IMR-90 (cell line): ENCODE measurements around the gene FANCL. TPM values are rescaled to one million over a fixed set of nuclear protein-coding genes. Genes with fewer than 3 reads are reported as not detected.

ENCODE experiments used
- ATAC-seq: fragments of 200-7000 bp; cut with Tn5 transposase; 2 replicates; pipeline ENCODE4 v1.9.1; 2020; ENCODE audit warnings: low read depth, mild to moderate bottlenecking, moderate library complexity
- Bru-seq: library from RNA; stranded (reverse); fragments of 400-500 nt; gene quantifications from one replicate; lab custom pipeline; 2021; lab: Mats Ljungman, UMichigan
- BruChase-seq, 2 experiments: library from RNA; stranded (reverse); fragments of 400-500 nt; gene quantifications; one replicate each; lab custom pipeline; 2021; lab: Mats Ljungman, UMichigan
- BruUV-seq: library from RNA; stranded (reverse); fragments of 400-500 nt; replicated peaks from 2 replicates; lab custom pipeline; 2021; lab: Mats Ljungman, UMichigan
- CTCF ChIA-PET: fragments of 300-600 bp; formaldehyde crosslinking; extraction: SDS; loops from one replicate; lab custom pipeline; 2021; ENCODE audit warnings: antibody characterized with exemption; lab: Yijun Ruan, JAX
- POLR2A ChIA-PET: fragments of 300-600 bp; sonication (Branson Sonifier 250); formaldehyde crosslinking; loops from one replicate; lab custom pipeline; 2022; ENCODE audit warnings: antibody characterized with exemption; ENCODE audit not compliant: unreplicated experiment; lab: Charles Lee
- DNase-seq: peaks from one replicate; pipeline ENCODE4 v3.0.0; 2013
- H2AFZ ChIP-seq: replicated peaks from 2 replicates; pipeline ENCODE3; 2013; ENCODE audit warnings: low read length, mild to moderate bottlenecking; ENCODE audit not compliant: poor library complexity
- H2AK5ac ChIP-seq: 2 replicates; pipeline ENCODE4 v1.6.1; 2013; ENCODE audit warnings: low read depth, low read length, inconsistent platforms
- H2AK9ac ChIP-seq: replicated peaks from 2 replicates; pipeline ENCODE3; 2013; ENCODE audit warnings: mild to moderate bottlenecking, low read depth, low read length, moderate library complexity; ENCODE audit not compliant: poor library complexity
- H2BK120ac ChIP-seq: 2 replicates; pipeline ENCODE4 v1.6.1; 2013; ENCODE audit warnings: low read depth, low read length, inconsistent platforms
- H2BK15ac ChIP-seq: 3 replicates; pipeline ENCODE4 v1.6.1; 2013; ENCODE audit warnings: low read depth, low read length, inconsistent platforms
- H2BK20ac ChIP-seq: 2 replicates; pipeline ENCODE4 v1.6.1; 2013; ENCODE audit warnings: low read depth, mild to moderate bottlenecking, inconsistent platforms, low read length, moderate library complexity
- H2BK5ac ChIP-seq: 2 replicates; pipeline ENCODE4 v1.6.1; 2013; ENCODE audit warnings: mild to moderate bottlenecking, low read depth, low read length, inconsistent platforms; ENCODE audit not compliant: poor library complexity, severe bottlenecking
- H3K14ac ChIP-seq: replicated peaks from 2 replicates; pipeline ENCODE4 v1.6.1; 2013; ENCODE audit warnings: low read depth, low read length, inconsistent platforms
- H3K18ac ChIP-seq: 2 replicates; pipeline ENCODE4 v1.6.1; 2013; ENCODE audit warnings: low read depth, low read length, control low read depth
- H3K23ac ChIP-seq: 2 replicates; pipeline ENCODE4 v1.6.1; 2013; ENCODE audit warnings: low read depth, low read length, inconsistent platforms
- H3K27ac ChIP-seq: 2 replicates; pipeline ENCODE4 v1.5.1; 2013; ENCODE audit warnings: mild to moderate bottlenecking, control low read depth, low read length; ENCODE audit not compliant: insufficient read depth
- H3K27me3 ChIP-seq: 2 replicates; pipeline ENCODE4 v1.6.1; 2013; ENCODE audit warnings: low read length; ENCODE audit not compliant: control insufficient read depth, insufficient read depth
- H3K36me3 ChIP-seq: 2 replicates; pipeline ENCODE4 v1.6.1; 2013; ENCODE audit warnings: low read length, mixed read lengths; ENCODE audit not compliant: control insufficient read depth, insufficient read depth
- H3K4ac ChIP-seq: 2 replicates; pipeline ENCODE4 v1.6.1; 2013; ENCODE audit warnings: low read depth, low read length, inconsistent platforms
- H3K4me1 ChIP-seq: 2 replicates; pipeline ENCODE4 v1.6.1; 2013; ENCODE audit warnings: low read length, mixed read lengths; ENCODE audit not compliant: control insufficient read depth, insufficient read depth
- H3K4me2 ChIP-seq: 2 replicates; pipeline ENCODE4 v1.6.1; 2013; ENCODE audit warnings: low read depth, mild to moderate bottlenecking, control low read depth, low read length, moderate library complexity
- H3K4me3 ChIP-seq: 2 replicates; pipeline ENCODE4 v1.5.1; 2013; ENCODE audit warnings: low read depth, mild to moderate bottlenecking, control low read depth, low read length, moderate library complexity; ENCODE audit not compliant: insufficient read depth
- H3K56ac ChIP-seq: 2 replicates; pipeline ENCODE4 v1.6.1; 2013; ENCODE audit warnings: low read length, inconsistent platforms; ENCODE audit not compliant: insufficient read depth; ENCODE audit errors: extremely low read depth
- H3K79me1 ChIP-seq, 2 experiments: 2 replicates each; pipeline ENCODE4 v1.6.1; 2013; ENCODE audit warnings: low read length in 2 of 2, inconsistent platforms in 1 of 2, low read depth in 1 of 2
- H3K9ac ChIP-seq: 2 replicates; pipeline ENCODE4 v1.6.1; 2013; ENCODE audit warnings: low read depth, low read length, control low read depth
- H3K9me1 ChIP-seq: 2 replicates; pipeline ENCODE4 v1.6.1; 2013; ENCODE audit warnings: low read length, inconsistent platforms; ENCODE audit not compliant: insufficient read depth
- H3K9me3 ChIP-seq: 2 replicates; pipeline ENCODE4 v1.6.1; 2013; ENCODE audit warnings: low read length; ENCODE audit not compliant: control insufficient read depth, insufficient read depth
- H4K20me1 ChIP-seq: 2 replicates; pipeline ENCODE4 v1.6.1; 2013; ENCODE audit warnings: low read length, inconsistent platforms; ENCODE audit not compliant: insufficient read depth
- H4K5ac ChIP-seq: 2 replicates; pipeline ENCODE4 v1.6.1; 2013; ENCODE audit warnings: mild to moderate bottlenecking, low read depth, low read length, control low read depth
- H4K8ac ChIP-seq, 2 experiments: 2 replicates each; pipeline ENCODE4 v1.6.1; 2013; ENCODE audit warnings: low read depth in 2 of 2, low read length in 2 of 2, control low read depth in 1 of 2, inconsistent platforms in 1 of 2
- H4K91ac ChIP-seq: 2 replicates; pipeline ENCODE4 v1.6.1; 2013; ENCODE audit warnings: low read depth, low read length, inconsistent platforms; ENCODE audit not compliant: insufficient read depth
- CEBPB ChIP-seq: IDR thresholded peaks from 2 replicates; pipeline ENCODE4 v1.6.1; 2012; ENCODE audit warnings: low read depth, low read length, improper control_type of control experiment
- CTCF ChIP-seq: conservative IDR thresholded peaks from 2 replicates; pipeline ENCODE4 v1.5.1; 2012; ENCODE audit warnings: mild to moderate bottlenecking, low read depth, low read length, improper control_type of control experiment
- MXI1 ChIP-seq: IDR thresholded peaks from 2 replicates; pipeline ENCODE4 v1.6.1; 2012; ENCODE audit warnings: low read depth, mild to moderate bottlenecking, low read length, moderate library complexity, borderline replicate concordance
- POLR2A ChIP-seq: IDR thresholded peaks from 2 replicates; pipeline ENCODE4 v1.6.1; 2012; ENCODE audit warnings: mild to moderate bottlenecking, low read depth, low read length
- RAD21 ChIP-seq: IDR thresholded peaks from 2 replicates; pipeline ENCODE4 v1.6.1; 2012; ENCODE audit warnings: low read length, improper control_type of control experiment
- WGBS, 2 experiments: methylation state at CpG; one replicate each; pipeline versions ENCODE4 v1.1.5 to v1.1.7; 2013; ENCODE audit warnings: missing lambda C conversion rate in 2 of 2; ENCODE audit not compliant: insufficient read length in 1 of 2; ENCODE audit errors: extremely low coverage in 2 of 2; 5-methylcytosine and 5-hydroxymethylcytosine counted together
- dilution Hi-C: fragments of 300-500 bp; cut with HindIII; formaldehyde crosslinking; loops from one replicate; pipeline ENCODE4 v1.14.3; 2018; ENCODE audit warnings: low sequenced_read_pairs; ENCODE audit not compliant: unreplicated experiment
- in situ Hi-C: fragments of 300-500 bp; cut with MboI; formaldehyde crosslinking; loops from 3 replicates; pipeline ENCODE4 v1.14.3; 2019; ENCODE audit warnings: low sequenced_read_pairs, inconsistent platforms, mixed read lengths
- intact Hi-C: fragments of 100-400 bp; cut with micrococcal nuclease; formaldehyde crosslinking; loops from 2 replicates; pipeline ENCODE4 v1.10.0; 2022
- long read RNA-seq: library from polyadenylated mRNA; unstranded; transcript quantifications from one replicate; pipeline ENCODE4 v2.0.0, GENCODE V29; 2021; ENCODE audit not compliant: unreplicated experiment
- polyA plus RNA-seq, 3 experiments: library from polyadenylated mRNA; depleted of rRNA; stranded (reverse); fragments of >200 nt; gene quantifications; 2 replicates each; pipeline ENCODE4 v1.2.3, GENCODE V29; 2012; ENCODE audit warnings: low replicate concordance in 1 of 3
- total RNA-seq: library from RNA; depleted of rRNA; stranded (reverse); fragments of >200 nt; gene quantifications from 2 replicates; pipeline ENCODE4 v1.2.3, GENCODE V29; 2012; rRNA removed

The FANCL gene
- total RNA-seq (9.0 and 16.7 TPM in 2 replicates), polyA plus RNA-seq (2012; rRNA removed) (9.3 and 12.7 TPM in 2 replicates), Bru-seq, nascent RNA (percentile 57 among the genes with signal in this experiment), BruChase-seq, experiment 1, labeled RNA remaining after a 6-hour chase (percentile 42 among the genes with signal in this experiment), BruChase-seq, experiment 2, labeled RNA remaining after a 2-hour chase (percentile 59 among the genes with signal in this experiment)
- 3.8 and 6.7 TPM in 2 replicates for polyA plus RNA-seq (2012; cell fraction: cytosol; rRNA removed)
- 3.2 and 16.2 TPM in 2 replicates for polyA plus RNA-seq (2012; cell fraction: nucleus; rRNA removed; ENCODE audit: low replicate concordance)
- long read RNA-seq, transcript FANCL-201 (14 exons, 1,683 nt) = major isoform, 5 of 7 reads
- long read RNA-seq, partial matches to known transcripts = 0 of 7 reads
- long read RNA-seq, other reads (novel, unspliced or antisense) = 1 of 7 reads

GRCh38 chr2:58240670-58241545, at the start of gene FANCL:
Gene FANCL, minus strand, starts transcription at chr2:58241325. Its CDS starts 12 bp downstream, at chr2:58241313.
- Histone ChIP-seq H3K18ac (peak within 1 kb of the TSS; percentile 82), H4K91ac (peak within 1 kb of the TSS; percentile 73), H3K27ac (peak within 1 kb of the TSS; percentile 86), H3K4me1 (no peaks in the 10 kb centered on the region), H4K20me1 (no peaks in the 10 kb centered on the region), H2AK9ac (peak within 1 kb of the TSS; percentile 87), H3K36me3 (no peaks in the 10 kb centered on the region), H3K23ac (peak within 1 kb of the TSS; percentile 90), H3K4me3 (peak within 1 kb of the TSS; percentile 95), H2AFZ (peak within 1 kb of the TSS; percentile 98), H2BK5ac (peak within 1 kb of the TSS; percentile 85), H3K4ac (peak within 1 kb of the TSS; percentile 89), H4K5ac (peak within 1 kb of the TSS; percentile 88), H3K27me3 (no peaks in the 10 kb centered on the region), H2BK20ac (peak within 1 kb of the TSS; percentile 63; the same call in 1 of the 2 replicates), H2AK5ac (no peak within 1 kb of the TSS), H3K14ac (peak within 1 kb of the TSS; percentile 93), H2BK120ac (peak within 1 kb of the TSS; percentile 82), H3K4me2 (peak within 1 kb of the TSS; percentile 87), H3K9me1 (no peaks in the 10 kb centered on the region), H2BK15ac (0 out of 3 replicates have a peak within 1 kb of the TSS, but pooled peaks have one; percentile 29), H3K56ac (peak within 1 kb of the TSS; percentile 81), H3K9ac (peak within 1 kb of the TSS; percentile 91), H4K8ac (peak within 1 kb of the TSS; percentile 72 to 99), H3K9me3 (no peaks in the 10 kb centered on the region), H3K79me1 (peaks cover 9 to 20% of the 10 kb centered on the region in 2 experiments)
- peak; percentile 35; the same call in 1 of the 2 replicates for TF ChIP-seq MXI1
- TF ChIP-seq CEBPB = peak; percentile 71
- no peak for TF ChIP-seq CTCF
- TF ChIP-seq POLR2A = peak; percentile 65; the same call in 1 of the 2 replicates
- 0 out of 2 replicates have a peak, but pooled peaks have one; percentile 1 for TF ChIP-seq RAD21
- no TSS peak for BruUV-seq
- intact Hi-C loops = loop anchor here (2.0 kb wide), 1 partner anchor 334 kb away; no protein-coding TSS in a partner anchor
- 1% methylated on average over 28 of the region's 59 CpGs; no CpG with 5 or more reads in 1 of the 2 experiments for WGBS, 2 experiments
- dilution Hi-C loops = no loop called here
- ChIA-PET POLR2A (no interaction called here), CTCF (no interaction called here)
- DNase-seq = peak; percentile 80
- in situ Hi-C loops = no loop called here
- peak; percentile 96 for ATAC-seq
